ENCODE results near the gene ARL16. TPM values are rescaled to one million over a fixed set of nuclear protein-coding genes. Genes with fewer than 3 reads are reported as not detected.
A peak's percentile ranks its signal among the peaks of the same experiment; 100 is the strongest.

Gene ARL16
- polyA plus RNA-seq, 1 donor, result 28.2 TPM

DNA sequence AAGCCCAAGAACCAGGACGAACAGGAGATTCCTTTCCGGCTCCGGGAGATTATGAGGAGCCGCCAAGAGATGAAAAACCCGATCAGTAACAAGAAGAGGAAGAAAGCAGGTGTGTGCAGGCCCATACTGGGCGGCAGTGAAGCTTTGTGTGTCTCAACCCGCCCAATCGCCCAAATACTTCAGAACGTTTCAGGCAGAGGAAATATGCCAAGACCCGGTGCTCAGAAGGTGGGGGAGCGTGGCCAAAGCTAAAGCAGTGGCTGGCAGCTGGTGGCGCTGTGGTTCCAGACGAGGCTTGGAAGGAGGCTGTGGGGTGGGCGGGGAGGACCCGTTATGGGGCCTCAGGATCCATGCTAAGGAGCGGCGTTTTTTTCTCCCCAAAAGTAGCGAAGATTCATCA is 15.8 kb downstream of the ARL16 start:
- no peak for DNase-seq (ENCODE audit: low read depth)

DNA sequence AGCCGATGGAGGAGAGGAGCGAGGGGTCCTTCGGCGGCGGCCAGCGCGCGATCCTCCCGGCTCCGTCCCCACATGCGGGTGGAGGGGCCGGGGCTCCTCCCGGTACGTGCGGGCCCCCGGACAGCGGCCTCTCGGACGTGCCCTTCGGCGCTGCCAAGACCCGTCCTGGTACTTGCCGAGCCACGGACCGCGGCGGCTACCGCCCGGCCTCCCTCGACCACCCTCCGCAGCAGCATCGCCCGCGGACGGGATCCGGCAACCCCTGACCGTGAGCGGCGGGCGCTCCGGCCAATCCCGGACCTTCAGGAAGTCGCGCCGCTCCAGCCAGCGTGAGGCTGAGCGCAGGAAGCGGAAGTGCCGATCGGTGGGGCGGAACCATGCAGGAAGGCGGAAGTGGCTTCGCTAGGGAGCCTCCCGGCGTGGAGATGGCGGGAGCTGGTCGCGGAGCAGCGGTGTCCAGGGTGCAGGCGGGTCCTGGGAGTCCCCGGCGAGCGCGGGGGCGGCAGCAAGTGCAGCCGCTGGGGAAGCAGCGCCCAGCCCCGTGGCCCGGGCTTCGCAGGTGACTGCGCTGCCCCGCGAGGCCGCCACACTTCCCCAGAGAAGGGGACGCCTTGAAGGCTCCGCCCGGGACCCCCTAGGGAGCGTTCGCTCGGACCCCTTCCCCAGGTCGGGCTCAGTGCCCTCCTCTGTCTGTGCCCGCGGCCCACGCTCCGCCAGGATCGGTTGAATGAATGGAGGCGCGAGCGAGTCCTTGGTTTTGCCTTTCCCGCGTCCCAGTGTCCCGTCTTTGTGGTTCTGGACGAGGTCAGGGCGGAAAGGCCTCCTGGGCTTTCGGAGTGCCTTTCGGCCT is 17.0 kb downstream of the ARL16 start, which contains the start of the genes CCDC137 and OXLD1:
CCDC137 (plus strand) TSS at position 396 of the 850 bp plus-strand sequence; CDS start at position 426, 30 bp downstream.
OXLD1 (minus strand) TSS at position 264 of the 850 bp plus-strand sequence; CDS start at position 236, 28 bp downstream.
- DNase-seq (ENCODE audit: low read depth), result peak; percentile 85

DNA sequence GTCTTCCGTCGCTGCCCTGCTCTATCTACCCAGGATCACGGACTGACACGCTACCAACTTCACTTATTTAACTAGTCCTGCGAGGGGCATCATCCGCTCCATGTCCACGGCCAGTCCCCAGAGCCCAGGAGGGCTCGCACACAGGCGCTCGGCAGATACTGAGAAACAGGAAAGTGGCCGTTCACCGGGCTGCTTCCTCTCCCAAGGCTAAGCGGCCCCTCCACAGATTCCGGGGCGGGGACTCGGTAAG is 17.6 kb downstream of the ARL16 start:
- DNase-seq (ENCODE audit: low read depth), result no peak

DNA sequence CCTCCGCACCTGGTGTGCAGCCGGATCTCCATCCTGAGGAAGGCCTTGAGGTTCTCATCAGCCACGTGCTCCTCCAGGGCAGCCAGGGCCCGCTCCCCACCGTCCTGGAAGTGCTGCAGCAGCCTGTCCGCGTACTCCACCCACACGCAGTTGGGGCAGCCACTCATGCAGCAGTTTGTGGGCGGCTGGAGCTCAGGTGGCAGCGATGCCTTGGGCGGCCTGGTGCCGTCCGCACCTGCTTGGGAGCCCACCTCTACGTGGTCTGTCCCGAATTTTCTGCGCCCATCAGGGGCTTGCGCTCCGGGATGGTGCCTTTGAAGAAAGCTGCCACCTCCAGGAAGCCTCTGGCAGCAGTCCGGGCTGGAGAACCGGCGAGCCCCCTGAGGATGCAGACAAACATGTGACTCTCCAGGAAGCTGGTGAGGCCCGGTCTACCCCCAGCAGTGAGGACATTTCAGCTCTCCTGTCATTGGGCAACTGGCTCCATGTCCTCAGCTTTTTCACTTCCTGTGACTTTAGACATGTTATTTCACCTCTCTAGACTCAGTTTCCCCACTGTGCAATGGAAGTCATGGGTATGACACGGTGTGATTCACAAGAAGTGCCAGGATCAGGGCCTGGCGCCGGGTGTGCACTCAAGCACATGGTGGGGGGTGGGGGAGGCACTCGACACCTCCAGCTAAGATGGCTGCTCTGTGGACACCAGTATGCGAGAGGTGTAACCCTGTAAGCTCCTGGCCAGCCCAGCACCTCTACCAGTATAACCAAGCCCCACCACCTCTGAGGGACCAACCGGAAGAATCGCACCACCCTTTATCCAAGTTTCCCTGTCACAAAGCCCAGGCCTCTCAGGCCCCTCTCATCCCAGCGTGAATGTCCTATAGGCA is 18.1 kb downstream of the ARL16 start:
- DNase-seq (ENCODE audit: low read depth), result no peak

DNA sequence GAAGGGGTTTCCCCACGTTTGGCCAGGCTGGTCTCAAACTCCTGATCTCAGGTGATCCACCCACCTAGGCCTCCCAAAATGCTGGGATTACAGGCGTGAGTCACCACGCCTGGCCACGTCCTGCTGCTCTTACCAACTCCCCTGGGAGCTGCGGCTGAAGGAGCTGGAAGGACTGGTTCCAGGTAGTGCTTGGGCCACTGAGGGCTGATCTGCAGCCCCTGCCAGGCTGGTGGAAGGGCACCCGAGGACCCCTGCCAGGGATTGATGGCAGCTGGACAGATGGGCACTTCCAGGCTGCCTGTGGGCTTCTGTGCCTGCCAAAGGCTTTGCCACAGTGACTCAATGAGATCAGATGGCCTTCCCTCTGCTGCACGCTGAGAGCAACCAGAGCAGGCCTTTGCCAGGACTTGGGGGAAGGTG is 19.5 kb downstream of the ARL16 start:
- no peak for DNase-seq (ENCODE audit: low read depth)

DNA sequence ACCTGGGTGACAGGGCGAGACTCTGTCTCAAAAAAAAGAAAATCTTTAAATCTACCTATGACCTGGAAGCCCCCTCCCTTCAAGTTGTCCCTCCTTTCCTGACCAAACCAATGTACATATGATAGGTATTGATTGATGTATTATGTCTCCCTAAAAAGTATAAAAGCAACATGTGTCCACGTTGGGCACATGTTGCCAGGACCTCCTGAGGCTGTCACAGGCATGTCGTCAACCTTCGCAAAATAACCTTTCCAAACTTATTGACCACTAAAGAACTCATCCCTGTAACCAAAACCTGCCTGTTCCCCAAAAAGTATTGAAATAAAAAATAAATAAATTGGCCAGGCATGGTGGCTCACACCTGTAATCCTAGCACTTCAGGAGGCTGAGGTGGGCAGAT is 21.6 kb downstream of the ARL16 start:
- DNase-seq (ENCODE audit: low read depth), result no peak

DNA sequence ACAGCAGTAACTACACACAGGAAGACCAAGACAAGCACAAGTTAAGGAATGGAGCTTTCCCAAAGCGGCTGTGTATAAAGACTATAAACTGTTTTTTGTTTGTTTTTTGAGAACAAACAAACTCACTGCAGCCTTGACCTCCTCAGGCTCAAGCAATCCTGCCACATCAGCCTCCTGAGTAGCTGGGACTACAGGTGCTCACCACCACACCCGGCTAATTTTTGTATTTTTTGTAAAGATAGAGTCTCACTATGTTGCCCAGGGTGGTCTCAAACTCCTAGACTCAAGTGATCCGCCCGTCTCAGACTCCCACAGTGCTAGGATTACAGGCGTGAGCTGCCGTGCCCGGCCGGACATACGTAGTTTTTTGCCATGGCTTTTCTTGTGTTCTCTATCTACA is 23.2 kb downstream of the ARL16 start:
- no peak for DNase-seq (ENCODE audit: low read depth)

DNA sequence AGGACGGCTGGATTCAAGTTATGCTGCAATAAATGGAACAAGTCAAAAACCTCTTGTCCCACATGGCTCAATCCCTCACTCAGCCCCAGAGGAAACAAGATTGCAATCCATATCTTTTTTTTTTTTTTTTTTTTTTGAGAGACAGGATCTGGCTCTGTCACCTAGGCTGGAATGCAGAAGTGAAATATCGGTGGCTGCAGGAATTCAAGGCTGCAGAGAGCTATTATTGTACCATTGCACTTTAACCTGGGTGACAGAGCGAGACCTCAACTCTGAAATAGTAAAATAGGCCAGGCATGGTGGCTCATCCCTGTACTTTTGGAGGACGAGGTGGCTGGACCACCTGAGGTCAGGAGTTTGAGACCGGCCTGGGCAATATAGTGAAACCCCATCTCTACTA is 24.6 kb downstream of the ARL16 start:
- no peak for DNase-seq (ENCODE audit: low read depth)

DNA sequence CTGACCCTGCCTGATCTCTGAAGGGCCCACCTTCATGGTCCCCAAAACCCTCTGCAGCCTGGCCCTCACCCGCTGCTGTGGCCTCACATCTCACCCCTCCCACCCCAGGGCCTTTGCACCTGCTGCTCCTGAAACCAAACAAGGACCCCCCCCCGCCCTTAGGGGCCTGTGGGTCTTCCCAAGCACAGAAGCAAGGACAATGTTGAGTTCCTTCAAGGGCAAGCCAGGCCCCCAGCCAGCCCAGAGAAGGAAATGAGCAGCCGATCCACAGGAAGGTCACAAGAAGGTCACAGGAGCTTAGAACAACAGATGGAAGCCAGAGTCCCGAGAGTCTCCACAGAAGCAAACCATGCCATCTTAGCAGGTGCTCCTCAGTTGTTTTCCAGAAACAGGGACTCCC is 26.8 kb downstream of the ARL16 start:
- no peak for DNase-seq (ENCODE audit: low read depth)

DNA sequence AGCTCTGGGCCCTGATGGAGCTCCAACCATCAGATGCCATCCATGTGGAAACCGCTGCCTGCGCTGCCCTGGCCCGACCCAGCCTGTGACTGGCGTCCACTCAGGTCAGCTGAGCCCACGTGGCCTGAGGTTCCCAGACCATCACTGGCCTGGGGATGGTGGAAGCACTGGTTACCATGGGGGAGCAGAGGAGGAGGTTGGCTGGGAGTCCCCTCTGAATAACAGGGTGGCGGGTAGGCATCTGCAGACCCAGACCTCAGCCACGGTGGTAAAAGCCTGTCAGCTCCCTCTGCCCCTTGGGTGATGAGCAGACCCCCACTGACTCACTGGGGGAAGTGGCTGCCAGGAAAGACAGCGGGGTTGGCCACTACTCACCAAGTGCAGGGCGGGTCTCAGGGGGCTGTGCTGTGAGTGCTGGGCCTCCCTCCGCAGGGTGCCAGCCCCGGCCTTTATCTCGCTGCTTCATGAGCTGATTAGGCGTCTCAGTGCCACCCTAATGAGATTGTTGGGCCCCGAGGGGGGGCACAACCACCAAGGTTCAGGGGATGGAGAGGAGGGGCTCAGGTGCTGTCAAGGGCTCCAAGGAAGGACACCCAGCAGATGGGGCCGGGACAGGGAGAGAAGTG is 27.4 kb downstream of the ARL16 start, which contains the start of gene PDE6G:
PDE6G (minus strand) TSS at position 425 of the 626 bp plus-strand sequence. CDS start 3,237 bp downstream, outside the sequence.
- DNase-seq (ENCODE audit: low read depth), result no peak

DNA sequence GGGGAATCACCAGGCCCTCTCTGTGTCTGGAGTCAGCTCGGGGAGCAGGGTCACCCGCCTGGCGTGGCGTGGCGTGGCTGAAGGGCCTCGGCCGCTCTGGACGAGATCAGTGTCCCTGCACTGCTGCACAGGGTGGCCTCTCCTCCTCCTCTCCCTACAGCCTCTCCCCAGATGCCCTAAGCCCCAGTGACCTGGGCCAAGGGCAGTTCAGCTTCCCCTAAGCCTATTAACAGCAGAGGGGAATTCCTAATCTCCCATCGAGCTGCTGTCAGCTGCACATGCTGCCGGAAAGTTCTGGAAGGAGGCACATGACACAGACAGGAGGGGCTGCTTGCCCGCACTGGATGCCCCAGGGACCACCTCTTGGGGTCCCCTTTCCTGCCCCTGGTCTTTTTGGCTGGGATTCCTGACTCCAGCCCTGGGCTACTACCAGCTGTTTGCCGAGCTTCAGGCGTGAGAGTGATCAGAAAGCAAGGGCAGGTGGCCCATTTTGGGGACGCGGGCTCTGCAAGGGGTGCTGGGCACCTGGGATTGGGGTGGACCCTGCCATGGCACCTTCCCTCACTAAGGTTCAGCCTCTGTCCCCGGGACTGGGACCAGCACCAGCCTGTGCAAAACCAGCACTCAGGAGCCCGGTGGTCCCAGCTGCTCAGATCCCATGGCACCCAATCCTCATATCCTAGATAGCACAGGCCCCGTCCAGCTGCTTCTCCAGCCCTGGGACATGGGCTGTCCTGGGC is 28.0 kb downstream of the ARL16 start:
- DNase-seq (ENCODE audit: low read depth), result no peak

DNA sequence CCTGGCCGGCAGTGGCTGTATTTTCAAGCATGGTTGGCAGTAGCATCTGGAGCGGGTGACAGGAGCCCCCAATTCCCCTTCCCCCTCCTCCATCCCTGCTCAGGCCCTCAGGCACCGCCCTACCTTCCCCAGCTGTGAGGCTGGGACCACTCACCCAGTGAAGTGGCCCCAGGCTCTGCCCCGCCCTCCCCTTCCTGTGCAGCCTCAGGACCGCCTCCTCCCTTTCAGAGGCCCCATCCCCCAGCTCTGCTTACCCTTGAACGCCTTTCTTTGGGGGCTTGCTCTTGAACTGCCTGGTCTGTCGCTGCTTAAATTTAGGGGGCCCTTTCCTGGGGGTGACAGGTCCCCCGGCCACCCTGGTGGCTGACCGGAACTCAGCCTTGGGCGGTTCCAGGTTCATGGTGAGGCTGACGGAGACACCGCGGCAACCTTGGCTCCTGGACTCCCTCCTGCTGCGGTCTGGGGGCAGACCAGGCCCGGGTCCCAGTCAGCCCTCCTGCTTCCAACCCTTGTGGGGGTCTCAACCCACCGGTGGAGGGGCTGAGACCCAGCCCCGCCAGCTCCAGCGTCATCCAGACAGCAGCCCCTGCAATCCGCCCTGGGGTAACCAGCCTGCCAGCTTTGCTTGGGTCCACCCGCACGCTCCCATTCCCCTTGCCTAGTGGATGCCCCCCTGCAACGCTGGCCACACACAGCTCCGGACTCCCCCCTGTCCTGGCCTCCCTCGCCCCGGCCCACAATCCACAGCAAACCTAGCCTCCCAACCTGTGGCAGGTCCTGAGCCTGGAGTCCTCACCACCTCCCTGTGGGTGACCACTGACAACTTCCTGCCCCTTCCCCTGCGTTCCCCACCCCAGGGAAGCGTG is 30.5 kb downstream of the ARL16 start:
- no peak for DNase-seq (ENCODE audit: low read depth)

DNA sequence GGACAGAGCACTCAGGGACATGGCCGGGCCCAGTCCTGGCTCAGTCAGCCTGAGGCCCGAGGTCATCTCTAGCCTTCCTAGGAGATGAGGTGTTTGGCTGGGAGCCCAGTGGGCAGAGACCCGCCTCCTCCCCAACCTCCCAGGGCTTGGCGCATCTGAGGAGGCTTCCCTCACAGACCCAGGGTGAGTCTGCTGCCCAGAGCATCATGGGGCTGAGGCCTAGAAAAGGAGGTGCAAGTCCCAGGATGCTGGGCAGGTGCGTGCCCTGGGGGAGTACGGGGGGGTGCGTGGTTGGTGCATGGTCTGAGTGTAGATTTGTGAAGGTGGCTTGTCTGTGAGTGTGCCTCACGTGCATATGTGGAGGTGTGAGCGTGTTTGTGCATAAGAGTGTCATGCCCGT is 31.9 kb downstream of the ARL16 start:
- no peak for DNase-seq (ENCODE audit: low read depth)

DNA sequence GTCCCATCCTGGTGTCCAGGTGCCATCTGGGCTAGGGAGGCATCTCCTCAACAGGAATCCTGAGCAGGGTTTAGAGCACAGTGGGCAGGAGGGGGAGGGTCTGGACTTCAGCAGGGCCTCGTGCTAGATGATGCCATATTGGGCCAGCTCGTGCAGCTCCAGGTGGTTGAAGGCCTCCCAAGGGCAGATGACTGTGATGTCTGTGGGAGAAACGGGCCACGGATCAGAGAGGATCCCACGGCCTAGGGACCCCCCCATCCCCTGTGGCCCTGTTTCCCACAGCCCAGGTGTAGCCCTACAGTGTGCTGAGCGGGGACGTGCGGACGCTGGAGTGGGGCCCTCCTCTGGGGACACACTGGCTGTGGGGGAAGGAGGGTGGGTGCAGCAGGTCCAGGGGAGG is 32.6 kb downstream of the ARL16 start:
- DNase-seq (ENCODE audit: low read depth), result no peak

DNA sequence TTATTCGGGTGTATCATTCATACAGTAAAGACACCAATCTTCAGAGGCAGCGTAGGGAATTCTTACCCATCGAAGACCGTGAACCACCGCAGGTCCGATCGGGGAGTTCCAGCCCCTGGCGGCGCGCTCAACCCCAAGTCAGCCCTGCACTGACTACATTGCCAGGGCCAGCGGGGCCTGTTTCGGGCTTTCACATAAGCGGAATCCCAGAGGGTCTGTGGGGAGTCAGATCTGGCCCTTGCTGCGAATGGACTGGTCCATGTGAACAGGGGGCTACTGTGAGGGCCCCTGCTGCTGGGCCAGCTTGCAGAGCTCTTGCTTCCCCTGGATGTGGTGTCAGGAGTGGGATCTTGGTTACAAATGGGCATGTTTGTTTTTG is 34.9 kb downstream of the ARL16 start:
- DNase-seq (ENCODE audit: low read depth), result no peak

DNA sequence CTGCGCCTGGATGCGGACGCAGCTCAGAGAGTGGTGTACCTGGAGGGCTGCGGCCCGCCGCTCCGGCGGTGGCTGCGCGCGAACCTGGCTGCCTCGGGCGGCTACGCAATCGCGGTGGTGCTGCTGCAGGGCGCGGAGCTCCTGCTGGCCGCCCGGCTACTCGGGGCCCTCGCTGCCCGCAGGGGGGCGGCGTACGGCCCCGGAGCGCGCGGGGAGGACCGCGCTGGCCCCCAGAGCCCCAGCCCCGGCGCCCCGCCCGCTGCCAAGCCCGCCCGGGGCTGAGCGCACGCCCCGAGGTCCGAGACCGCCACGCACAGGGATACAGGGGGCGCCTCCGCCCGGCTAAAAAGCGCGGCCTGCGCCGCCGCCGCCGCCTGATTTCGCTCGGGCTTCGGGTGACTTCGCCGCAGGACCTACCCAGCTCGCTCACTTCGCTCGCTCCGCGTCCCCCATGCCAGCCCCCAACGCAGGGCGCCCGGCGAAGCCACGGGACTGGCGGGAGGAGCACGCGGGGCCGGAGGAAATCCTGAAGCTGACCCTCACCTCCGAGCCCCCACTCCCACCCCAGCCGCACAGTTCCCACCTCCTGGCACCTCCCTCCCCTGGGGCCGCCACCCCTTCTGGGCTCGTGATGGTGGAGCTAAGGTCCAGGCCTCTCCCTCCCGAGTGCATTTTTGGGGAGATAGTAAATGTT is 35.4 kb downstream of the ARL16 start:
- DNase-seq (ENCODE audit: low read depth), result no peak

DNA sequence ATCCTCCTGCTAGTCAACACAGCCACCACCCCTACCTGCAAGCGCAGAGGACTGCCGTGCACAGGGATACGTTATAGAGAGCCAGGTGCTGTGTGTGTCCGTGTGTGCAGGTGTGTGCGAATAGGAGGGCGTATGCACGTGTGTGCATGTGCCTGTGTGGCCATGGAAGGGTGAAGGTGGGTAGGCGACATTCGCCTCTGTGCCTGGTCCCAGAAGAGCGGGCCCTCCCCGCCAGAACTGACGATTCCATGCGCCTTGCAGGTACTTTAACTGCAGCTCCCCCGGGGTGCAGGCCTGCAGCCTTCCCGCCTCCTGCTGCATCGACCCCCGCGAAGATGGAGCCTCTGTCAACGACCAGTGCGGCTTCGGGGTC is 36.0 kb downstream of the ARL16 start:
- DNase-seq (ENCODE audit: low read depth), result no peak

DNA sequence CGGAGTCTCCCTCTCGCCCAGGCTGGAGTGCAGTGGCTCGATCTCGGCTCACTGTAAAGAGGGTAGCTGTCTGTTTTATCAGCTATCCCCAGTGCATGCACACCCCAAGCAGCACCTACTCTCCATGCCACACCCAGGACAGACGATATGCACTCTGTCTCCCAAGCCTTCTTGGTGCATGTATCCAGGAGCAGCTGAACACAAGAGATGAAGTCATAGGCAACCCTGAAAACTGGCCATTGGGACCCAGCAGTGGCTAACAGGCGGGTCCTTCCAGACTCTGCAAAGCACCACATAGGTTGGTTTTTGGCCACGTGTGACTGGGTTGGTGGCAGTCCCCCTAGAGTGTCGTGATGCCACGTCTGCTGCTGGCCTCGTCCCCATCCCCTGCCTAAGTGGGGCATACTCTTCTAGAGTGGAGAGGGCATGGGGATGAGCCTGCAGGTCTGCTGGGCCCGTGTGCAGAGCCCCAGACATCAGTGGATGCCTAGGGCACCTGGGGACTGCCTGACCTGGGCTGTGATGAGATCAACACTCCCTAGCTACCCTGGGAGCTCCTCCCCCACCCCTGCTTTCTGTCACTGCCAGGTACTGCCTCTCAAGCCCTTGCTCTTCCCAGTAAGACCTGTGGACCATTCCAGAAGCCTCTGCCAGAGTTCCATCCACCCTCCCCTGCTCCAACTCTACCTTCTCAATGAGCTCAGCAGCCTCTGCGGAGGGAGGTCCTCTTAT is 36.6 kb downstream of the ARL16 start:
- DNase-seq (ENCODE audit: low read depth), result no peak

Measured in forelimb muscle (tissue), 1 donor.